ENCODE results near the gene PLEK.

The PLEK gene

GRCh38 chr2:68371138-68371537 is 6.1 kb downstream of the PLEK start:
- ChIA-PET POLR2A (interaction anchor here (0.6 to 1.2 kb wide), 2 partner anchors 15 to 1461 kb away, joined by 3 to 5 read pairs; no protein-coding TSS in a partner anchor), CTCF (interaction anchor here (1.0 to 2.4 kb wide), 7 partner anchors 10 to 92 kb away, joined by 3 to 11 read pairs (median 7); no protein-coding TSS in a partner anchor)
- no peak for TF ChIP-seq CTCF (IDR thresholded peaks at IDR 0.05; ENCODE audit: control extremely low read depth, extremely low read depth, low read depth, missing control alignments)
- DNase-seq (ENCODE audit: extremely low spot score), result no peak

GRCh38 chr2:68371581-68371980 is 6.5 kb downstream of the PLEK start:
- DNase-seq (ENCODE audit: extremely low spot score), result no peak
- TF ChIP-seq CTCF (IDR thresholded peaks at IDR 0.05; ENCODE audit: control extremely low read depth, extremely low read depth, low read depth, missing control alignments), result no peak
- ChIA-PET CTCF (interaction anchor here (1.0 to 2.4 kb wide), 8 partner anchors 11 to 92 kb away, joined by 3 to 11 read pairs (median 6); no protein-coding TSS in a partner anchor), POLR2A (interaction anchor here (0.6 to 1.2 kb wide), 3 partner anchors 15 to 1460 kb away, joined by 3 to 5 read pairs (median 3); no protein-coding TSS in a partner anchor)

- POLR2A ChIA-PET, result interaction anchor here (1.1 kb wide), 1 partner anchor 95 kb away, joined by 3 read pairs; the partner anchor contains the start of genes APLF and FBXO48
- CTCF ChIA-PET, result interaction anchor here (1.0 to 2.4 kb wide), 8 partner anchors 10 to 91 kb away, joined by 3 to 9 read pairs (median 5); no protein-coding TSS in a partner anchor
Observed at GRCh38 chr2:68372485-68372884, 7.4 kb downstream of the PLEK start.

GRCh38 chr2:68374184-68374583 is 9.1 kb downstream of the PLEK start:
- DNase-seq (ENCODE audit: extremely low spot score), result no peak
- ChIA-PET POLR2A (no interaction called here), CTCF (interaction anchor here (1.8 kb wide), 1 partner anchor 67 kb away, joined by 5 read pairs; no protein-coding TSS in a partner anchor)

More at GRCh38 chr2:68372485-68372884, 7.4 kb downstream of the PLEK start:
- no peak for DNase-seq (ENCODE audit: extremely low spot score)
- no peak for TF ChIP-seq CTCF (IDR thresholded peaks at IDR 0.05; ENCODE audit: control extremely low read depth, extremely low read depth, low read depth, missing control alignments)

GRCh38 chr2:68375582-68375981 is 10.5 kb downstream of the PLEK start:
- ChIA-PET CTCF (interaction anchor here (1.0 kb wide), 2 partner anchors 8 to 10 kb away, joined by 3 to 4 read pairs; no protein-coding TSS in a partner anchor), POLR2A (interaction anchor here (1.1 kb wide), 1 partner anchor 11 kb away, joined by 3 read pairs; no protein-coding TSS in a partner anchor)

More at GRCh38 chr2:68374184-68374583, 9.1 kb downstream of the PLEK start:
- TF ChIP-seq CTCF (IDR thresholded peaks at IDR 0.05; ENCODE audit: control extremely low read depth, extremely low read depth, low read depth, missing control alignments), result no peak

More at GRCh38 chr2:68375582-68375981, 10.5 kb downstream of the PLEK start:
- DNase-seq (ENCODE audit: extremely low spot score), result no peak
- TF ChIP-seq CTCF (IDR thresholded peaks at IDR 0.05; ENCODE audit: control extremely low read depth, extremely low read depth, low read depth, missing control alignments), result no peak

Measured in GM10248 (cell line).